VCaP (cell line): ENCODE measurements around the gene MACROD2.

Experiments used
- H3K27ac ChIP-seq: fragments of 450-650 bp; 2 replicates; pipeline ENCODE4 v1.5.1; 2017
- TF ChIP-seq, protein P1 (sequence below): fragments of 450-650 bp; conservative IDR thresholded peaks from 2 replicates; pipeline ENCODE4 v1.5.1; 2017; ENCODE audit warnings: mild to moderate bottlenecking, moderate library complexity

The MACROD2 gene

DNA sequence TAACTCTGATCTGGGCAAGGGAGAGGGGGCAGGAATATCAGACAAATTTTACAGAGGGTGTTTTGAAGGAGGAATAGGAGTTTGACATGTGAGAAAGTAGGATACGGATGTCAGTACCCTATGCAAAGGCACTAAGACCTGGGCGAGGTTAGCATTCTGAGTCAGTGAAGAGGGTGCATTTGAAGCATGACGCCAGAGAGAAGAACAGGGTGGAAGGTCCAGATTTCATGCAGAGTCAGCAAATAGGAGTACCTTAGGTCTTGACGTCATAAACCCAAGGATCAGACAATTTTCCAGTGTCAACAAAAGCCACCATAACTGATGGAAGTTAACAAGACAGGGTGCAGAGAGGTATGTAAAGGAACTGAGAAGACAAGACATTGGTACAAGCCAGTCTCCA is 1738.7 kb downstream of the MACROD2 start:
- no peak overlapping the region for H3K27ac ChIP-seq
- TF ChIP-seq, protein P1, sequence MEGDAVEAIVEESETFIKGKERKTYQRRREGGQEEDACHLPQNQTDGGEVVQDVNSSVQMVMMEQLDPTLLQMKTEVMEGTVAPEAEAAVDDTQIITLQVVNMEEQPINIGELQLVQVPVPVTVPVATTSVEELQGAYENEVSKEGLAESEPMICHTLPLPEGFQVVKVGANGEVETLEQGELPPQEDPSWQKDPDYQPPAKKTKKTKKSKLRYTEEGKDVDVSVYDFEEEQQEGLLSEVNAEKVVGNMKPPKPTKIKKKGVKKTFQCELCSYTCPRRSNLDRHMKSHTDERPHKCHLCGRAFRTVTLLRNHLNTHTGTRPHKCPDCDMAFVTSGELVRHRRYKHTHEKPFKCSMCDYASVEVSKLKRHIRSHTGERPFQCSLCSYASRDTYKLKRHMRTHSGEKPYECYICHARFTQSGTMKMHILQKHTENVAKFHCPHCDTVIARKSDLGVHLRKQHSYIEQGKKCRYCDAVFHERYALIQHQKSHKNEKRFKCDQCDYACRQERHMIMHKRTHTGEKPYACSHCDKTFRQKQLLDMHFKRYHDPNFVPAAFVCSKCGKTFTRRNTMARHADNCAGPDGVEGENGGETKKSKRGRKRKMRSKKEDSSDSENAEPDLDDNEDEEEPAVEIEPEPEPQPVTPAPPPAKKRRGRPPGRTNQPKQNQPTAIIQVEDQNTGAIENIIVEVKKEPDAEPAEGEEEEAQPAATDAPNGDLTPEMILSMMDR = no peak

DNA sequence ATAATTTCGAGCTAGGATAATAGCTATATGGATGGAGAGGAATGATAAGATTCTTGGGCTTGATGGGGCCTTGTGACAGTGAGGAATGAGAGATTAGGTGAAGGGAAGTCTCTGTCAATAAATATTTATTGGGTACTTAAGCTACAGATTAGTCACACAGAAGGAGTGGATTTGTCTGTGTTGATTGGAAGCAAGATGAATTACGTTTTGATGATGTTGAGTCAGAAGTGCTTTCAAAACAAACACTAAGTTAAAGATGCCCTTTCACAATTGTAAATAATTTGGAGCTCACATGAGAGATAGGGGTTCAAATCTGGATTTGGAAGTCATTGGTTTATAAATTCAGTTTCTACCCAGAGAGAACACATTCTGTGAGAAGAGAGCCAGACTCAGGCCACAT is 1743.7 kb downstream of the MACROD2 start:
- no peak overlapping the region for H3K27ac ChIP-seq
- TF ChIP-seq, protein P1 = no peak

DNA sequence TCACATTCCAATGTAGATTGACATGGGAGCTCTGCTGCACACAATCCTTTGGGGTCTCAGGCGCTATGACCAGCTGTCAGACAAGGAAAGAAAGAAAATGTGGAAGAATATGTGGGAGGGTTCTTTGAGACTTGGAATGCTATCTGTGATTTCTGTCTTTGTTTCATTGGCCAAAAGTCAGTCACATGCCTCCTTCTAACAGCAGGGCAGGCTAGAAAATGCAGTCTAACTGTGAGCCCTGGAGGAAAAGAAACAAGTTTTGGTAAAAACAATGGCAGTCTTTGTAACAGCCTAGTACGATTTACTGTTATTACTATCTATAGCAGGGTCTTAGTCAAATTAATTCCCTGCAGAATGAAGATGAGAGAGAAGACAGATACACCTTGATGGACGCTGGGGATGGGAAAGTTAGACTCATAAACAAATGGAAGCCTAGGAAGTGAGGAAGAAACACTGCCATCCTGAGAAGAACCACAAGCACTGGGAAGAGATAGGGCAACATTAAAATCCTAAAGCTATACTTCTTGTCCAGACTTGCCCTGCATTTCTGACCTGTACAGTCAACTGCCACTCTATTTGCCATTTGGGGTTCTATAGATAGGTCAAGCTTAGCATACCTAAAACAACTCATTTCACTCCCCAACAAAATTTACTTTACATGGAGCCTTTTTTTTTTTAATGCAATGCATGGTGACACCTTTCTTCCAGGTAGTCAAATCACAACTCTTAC is 1744.9 kb downstream of the MACROD2 start:
- TF ChIP-seq, protein P1 = no peak
- no peak overlapping the region for H3K27ac ChIP-seq

DNA sequence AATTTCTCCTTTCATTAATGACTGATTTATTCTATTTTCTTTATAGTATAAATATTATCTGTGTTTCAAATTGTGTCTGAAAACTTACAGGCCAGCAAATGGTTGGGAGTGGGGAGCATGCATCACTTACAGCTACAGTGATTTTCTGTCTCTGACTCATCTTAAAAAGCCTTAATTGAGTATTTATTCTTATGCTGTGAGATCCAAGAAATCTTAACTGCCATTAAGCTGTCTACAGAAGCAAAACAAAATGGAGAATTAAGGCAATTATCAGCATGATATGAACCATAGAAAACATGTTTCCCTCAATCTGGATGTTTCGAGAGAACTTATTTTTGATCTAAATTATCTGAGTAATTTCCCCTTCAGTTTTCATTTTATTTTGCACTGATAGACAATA is 1746.8 kb downstream of the MACROD2 start:
- H3K27ac ChIP-seq = no peak overlapping the region
- TF ChIP-seq, protein P1 = no peak

DNA sequence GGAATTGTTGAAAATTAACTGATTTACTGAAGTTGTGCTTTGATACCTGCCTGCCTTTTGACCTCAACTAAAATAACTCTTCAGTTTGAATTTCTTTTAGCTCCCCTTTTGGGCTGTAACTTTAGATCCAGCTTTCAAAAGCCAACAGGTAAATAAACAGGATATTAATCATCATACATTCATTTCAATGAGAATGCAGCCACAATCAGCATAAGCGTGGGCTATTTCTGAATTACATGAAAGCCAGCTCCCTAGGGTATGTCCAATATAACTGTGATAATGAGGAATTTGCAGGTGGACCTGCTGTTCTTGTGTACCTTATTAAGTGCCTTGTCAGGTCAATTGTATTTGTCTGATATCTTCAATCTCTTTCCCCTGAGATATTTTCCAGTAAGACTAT is 1747.3 kb downstream of the MACROD2 start:
- no peak overlapping the region for H3K27ac ChIP-seq
- TF ChIP-seq, protein P1 = no peak

DNA sequence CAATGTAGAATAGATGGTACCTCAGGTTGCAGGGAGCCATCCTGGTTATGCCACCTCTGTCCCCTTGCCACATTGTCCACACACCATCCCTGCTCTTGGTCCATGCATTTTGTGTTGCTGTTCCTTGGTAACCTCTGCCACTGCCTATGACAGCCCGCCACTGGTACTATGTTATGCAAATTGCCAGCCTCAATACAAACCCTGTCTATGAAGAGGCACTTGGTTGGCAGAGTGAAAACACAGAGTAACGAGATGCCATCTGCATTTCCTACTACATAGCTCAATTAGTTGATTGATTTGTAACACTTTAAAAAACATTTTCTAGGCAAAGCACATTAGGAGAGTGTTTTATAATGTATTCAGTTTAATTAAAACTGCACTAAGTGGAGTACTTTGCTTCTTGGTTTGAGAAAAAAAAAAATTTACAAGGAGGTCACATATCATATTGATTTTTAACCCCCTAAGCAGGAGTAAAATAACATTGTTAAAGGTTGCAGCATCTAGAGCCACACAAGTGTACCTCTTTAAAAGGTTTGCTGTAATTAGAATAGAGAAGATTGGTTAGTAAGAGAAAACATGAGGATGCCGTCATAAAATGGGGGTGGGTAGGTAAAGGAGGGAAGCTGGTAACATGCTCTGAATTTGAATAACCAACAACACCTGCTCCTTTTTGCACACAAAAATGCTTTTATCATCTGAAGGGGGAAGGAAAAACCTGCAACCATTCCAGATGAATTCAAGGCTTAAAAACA is 1760.9 kb downstream of the MACROD2 start:
- TF ChIP-seq, protein P1 = no peak
- no peak overlapping the region for H3K27ac ChIP-seq

DNA sequence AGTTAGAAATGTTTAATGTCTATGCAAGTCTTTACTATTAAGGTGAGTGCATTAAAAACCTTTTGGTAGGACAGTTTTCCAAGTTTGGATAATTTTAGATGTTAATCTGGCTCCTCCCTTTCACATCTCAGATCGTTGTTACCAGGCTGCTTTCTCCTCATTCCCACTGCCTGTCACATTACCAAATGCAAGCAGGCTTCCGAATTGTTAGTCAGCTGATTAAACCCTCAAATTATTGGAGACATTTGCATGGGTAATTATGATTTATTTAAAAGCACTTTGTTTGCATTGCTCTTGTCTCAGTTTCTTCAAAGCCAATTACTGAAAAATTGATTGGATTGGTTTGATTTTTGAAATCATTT is 1761.4 kb downstream of the MACROD2 start:
- TF ChIP-seq, protein P1 = no peak
- no peak overlapping the region for H3K27ac ChIP-seq
